Panc1 (cell line): ENCODE results near the gene ZNF335. TPM values are rescaled to one million over a fixed set of nuclear protein-coding genes. Genes with fewer than 3 reads are reported as not detected.

Experiments
- ATAC-seq: fragments of 200-7000 bp; cut with Tn5 transposase; 2 replicates; pipeline ENCODE4 v1.9.1; 2020; ENCODE audit warnings: mild to moderate bottlenecking, moderate library complexity
- BruUV-seq: library from RNA; stranded (reverse); fragments of 400-500 nt; replicated peaks from 2 replicates; lab custom pipeline; 2021; lab: Mats Ljungman, UMichigan
- CTCF ChIA-PET: fragments of 300-600 bp; sonication (Branson Sonifier 250); formaldehyde crosslinking; loops from one replicate; lab custom pipeline; 2022; ENCODE audit warnings: antibody characterized with exemption; lab: Charles Lee
- POLR2A ChIA-PET: fragments of 300-600 bp; sonication (Branson Sonifier 250); formaldehyde crosslinking; loops from one replicate; lab custom pipeline; 2022; ENCODE audit warnings: antibody characterized with exemption; lab: Charles Lee
- DNase-seq: peaks from one replicate; pipeline ENCODE4 v3.0.0-alpha.2; 2010; ENCODE audit warnings: low read depth, low spot score
- H3K27ac ChIP-seq: 2 replicates; pipeline ENCODE4 v1.5.1; 2011; ENCODE audit warnings: mild to moderate bottlenecking, low read length, inconsistent platforms
- H3K27me3 ChIP-seq: fragments of 200-500 bp; sonication (Bioruptor generic); 2 replicates; pipeline ENCODE4 v1.6.0; 2014; ENCODE audit warnings: low read length, inconsistent platforms; ENCODE audit not compliant: control insufficient read depth, insufficient read depth
- H3K36me3 ChIP-seq: fragments of 200-500 bp; sonication (Bioruptor generic); 2 replicates; pipeline ENCODE4 v1.5.1; 2014; ENCODE audit warnings: inconsistent platforms, mild to moderate bottlenecking, low read length, moderate library complexity; ENCODE audit not compliant: control insufficient read depth, insufficient read depth
- H3K4me1 ChIP-seq: 2 replicates; pipeline ENCODE4 v1.5.1; 2011; ENCODE audit warnings: inconsistent platforms, mild to moderate bottlenecking, low read length, moderate library complexity; ENCODE audit not compliant: control insufficient read depth, insufficient read depth
- H3K4me3 ChIP-seq, 2 experiments: 2 replicates each; pipeline ENCODE4 v1.5.1; 2011 to 2012; ENCODE audit warnings: low read depth in 2 of 2, low read length in 2 of 2, mild to moderate bottlenecking in 2 of 2, inconsistent platforms in 1 of 2, moderate library complexity in 1 of 2
- H3K9me3 ChIP-seq: fragments of 200-500 bp; sonication (Bioruptor generic); 2 replicates; pipeline ENCODE4 v1.5.1; 2014; ENCODE audit warnings: low read depth, mild to moderate bottlenecking, inconsistent platforms, low read length, moderate library complexity; ENCODE audit not compliant: control insufficient read depth, insufficient read depth
- POLR2AphosphoS5 ChIP-seq: IDR thresholded peaks from 2 replicates; pipeline ENCODE4 v1.6.1; 2012; ENCODE audit warnings: mild to moderate bottlenecking, low read depth, low read length, moderate library complexity
- SIN3A ChIP-seq: IDR thresholded peaks from 2 replicates; pipeline ENCODE4 v1.6.1; 2012; ENCODE audit warnings: low read depth, mild to moderate bottlenecking, low read length, moderate library complexity, borderline replicate concordance; ENCODE audit not compliant: insufficient read depth
- TCF7L2 ChIP-seq: IDR thresholded peaks from 2 replicates; pipeline ENCODE4 v1.6.1; 2011; ENCODE audit warnings: mild to moderate bottlenecking, low read depth, low read length, inconsistent platforms
- in situ Hi-C: cut with HindIII; loops from 2 replicates; pipeline ENCODE4 v1.10.0; 2016; ENCODE audit warnings: low sequenced_read_pairs, low pct_unique_long_range_greater_than_20kb
- intact Hi-C: fragments of 100-400 bp; cut with micrococcal nuclease; formaldehyde crosslinking; loops from one replicate; pipeline ENCODE4 v1.10.0; 2022; ENCODE audit not compliant: unreplicated experiment
- total RNA-seq: library from RNA; stranded (reverse); gene quantifications from one replicate; pipeline ENCODE4 v1.2.1, GENCODE V29; 2021; ENCODE audit not compliant: unreplicated experiment
- TF ChIP-seq, protein P1 (sequence below), 2 experiments: IDR thresholded peaks; 2 replicates each; pipeline ENCODE4 v1.6.1; 2011 to 2012; ENCODE audit warnings: low read depth in 2 of 2, control low read depth in 1 of 2, low read length in 1 of 2, mild to moderate bottlenecking in 1 of 2, moderate library complexity in 1 of 2; ENCODE audit not compliant: insufficient read depth in 1 of 2
- TF ChIP-seq, protein P2 (sequence below): fragments of 450-650 bp; IDR thresholded peaks from 2 replicates; pipeline ENCODE4 v1.5.1; 2017; ENCODE audit warnings: mild to moderate bottlenecking

The ZNF335 gene
- total RNA-seq, 1 experiment from 2014 or later: 31.1 TPM

DNA sequence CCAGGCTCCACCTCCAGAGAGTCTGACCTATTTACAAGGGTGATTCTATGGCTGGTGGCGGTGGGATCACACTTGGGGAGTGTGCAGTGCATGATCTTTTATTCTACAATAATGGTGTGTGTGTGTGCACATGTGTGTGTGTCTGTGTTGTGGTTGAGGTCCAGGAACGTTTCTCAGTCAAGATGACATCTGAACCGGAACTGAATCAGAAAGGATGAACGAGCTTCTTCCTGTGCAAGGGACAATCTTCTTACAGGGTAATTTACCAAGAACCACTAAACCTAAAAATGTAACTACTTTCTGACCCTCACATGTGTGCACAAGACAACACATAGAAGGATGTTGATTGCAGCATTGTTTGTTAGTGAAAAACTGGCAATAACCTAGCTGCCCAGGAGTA lies 45.3 kb upstream of the ZNF335 start:
- no peaks in the 10 kb centered on the region for H3K9me3 ChIP-seq
- no peaks in the 10 kb centered on the region for H3K36me3 ChIP-seq
- CTCF ChIA-PET: no interaction called here
- POLR2A ChIA-PET: no interaction called here
- BruUV-seq: no TSS peak
- H3K27me3 ChIP-seq: peaks cover 2% of the 10 kb centered on the region; the same call in 1 of the 2 replicates
- no peak overlapping the region for H3K27ac ChIP-seq
- intact Hi-C loops (no loop called here), in situ Hi-C loops (no loop called here)
- ATAC-seq (no peak), DNase-seq (no peak)
- H3K4me1 ChIP-seq: no peaks in the 10 kb centered on the region; the same call in 1 of the 2 replicates
- TF ChIP-seq TCF7L2 (no peak), POLR2AphosphoS5 (no peak), SIN3A (no peak)
- TF ChIP-seq, protein P1, sequence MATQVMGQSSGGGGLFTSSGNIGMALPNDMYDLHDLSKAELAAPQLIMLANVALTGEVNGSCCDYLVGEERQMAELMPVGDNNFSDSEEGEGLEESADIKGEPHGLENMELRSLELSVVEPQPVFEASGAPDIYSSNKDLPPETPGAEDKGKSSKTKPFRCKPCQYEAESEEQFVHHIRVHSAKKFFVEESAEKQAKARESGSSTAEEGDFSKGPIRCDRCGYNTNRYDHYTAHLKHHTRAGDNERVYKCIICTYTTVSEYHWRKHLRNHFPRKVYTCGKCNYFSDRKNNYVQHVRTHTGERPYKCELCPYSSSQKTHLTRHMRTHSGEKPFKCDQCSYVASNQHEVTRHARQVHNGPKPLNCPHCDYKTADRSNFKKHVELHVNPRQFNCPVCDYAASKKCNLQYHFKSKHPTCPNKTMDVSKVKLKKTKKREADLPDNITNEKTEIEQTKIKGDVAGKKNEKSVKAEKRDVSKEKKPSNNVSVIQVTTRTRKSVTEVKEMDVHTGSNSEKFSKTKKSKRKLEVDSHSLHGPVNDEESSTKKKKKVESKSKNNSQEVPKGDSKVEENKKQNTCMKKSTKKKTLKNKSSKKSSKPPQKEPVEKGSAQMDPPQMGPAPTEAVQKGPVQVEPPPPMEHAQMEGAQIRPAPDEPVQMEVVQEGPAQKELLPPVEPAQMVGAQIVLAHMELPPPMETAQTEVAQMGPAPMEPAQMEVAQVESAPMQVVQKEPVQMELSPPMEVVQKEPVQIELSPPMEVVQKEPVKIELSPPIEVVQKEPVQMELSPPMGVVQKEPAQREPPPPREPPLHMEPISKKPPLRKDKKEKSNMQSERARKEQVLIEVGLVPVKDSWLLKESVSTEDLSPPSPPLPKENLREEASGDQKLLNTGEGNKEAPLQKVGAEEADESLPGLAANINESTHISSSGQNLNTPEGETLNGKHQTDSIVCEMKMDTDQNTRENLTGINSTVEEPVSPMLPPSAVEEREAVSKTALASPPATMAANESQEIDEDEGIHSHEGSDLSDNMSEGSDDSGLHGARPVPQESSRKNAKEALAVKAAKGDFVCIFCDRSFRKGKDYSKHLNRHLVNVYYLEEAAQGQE (IDR thresholded peaks at IDR 0.05; ENCODE audit: insufficient read depth in 1 of 2, low read depth in 2 of 2, low read length in 1 of 2): no peak
- TF ChIP-seq, protein P2, sequence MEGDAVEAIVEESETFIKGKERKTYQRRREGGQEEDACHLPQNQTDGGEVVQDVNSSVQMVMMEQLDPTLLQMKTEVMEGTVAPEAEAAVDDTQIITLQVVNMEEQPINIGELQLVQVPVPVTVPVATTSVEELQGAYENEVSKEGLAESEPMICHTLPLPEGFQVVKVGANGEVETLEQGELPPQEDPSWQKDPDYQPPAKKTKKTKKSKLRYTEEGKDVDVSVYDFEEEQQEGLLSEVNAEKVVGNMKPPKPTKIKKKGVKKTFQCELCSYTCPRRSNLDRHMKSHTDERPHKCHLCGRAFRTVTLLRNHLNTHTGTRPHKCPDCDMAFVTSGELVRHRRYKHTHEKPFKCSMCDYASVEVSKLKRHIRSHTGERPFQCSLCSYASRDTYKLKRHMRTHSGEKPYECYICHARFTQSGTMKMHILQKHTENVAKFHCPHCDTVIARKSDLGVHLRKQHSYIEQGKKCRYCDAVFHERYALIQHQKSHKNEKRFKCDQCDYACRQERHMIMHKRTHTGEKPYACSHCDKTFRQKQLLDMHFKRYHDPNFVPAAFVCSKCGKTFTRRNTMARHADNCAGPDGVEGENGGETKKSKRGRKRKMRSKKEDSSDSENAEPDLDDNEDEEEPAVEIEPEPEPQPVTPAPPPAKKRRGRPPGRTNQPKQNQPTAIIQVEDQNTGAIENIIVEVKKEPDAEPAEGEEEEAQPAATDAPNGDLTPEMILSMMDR: no peak
- H3K4me3 ChIP-seq: no peak overlapping the region

DNA sequence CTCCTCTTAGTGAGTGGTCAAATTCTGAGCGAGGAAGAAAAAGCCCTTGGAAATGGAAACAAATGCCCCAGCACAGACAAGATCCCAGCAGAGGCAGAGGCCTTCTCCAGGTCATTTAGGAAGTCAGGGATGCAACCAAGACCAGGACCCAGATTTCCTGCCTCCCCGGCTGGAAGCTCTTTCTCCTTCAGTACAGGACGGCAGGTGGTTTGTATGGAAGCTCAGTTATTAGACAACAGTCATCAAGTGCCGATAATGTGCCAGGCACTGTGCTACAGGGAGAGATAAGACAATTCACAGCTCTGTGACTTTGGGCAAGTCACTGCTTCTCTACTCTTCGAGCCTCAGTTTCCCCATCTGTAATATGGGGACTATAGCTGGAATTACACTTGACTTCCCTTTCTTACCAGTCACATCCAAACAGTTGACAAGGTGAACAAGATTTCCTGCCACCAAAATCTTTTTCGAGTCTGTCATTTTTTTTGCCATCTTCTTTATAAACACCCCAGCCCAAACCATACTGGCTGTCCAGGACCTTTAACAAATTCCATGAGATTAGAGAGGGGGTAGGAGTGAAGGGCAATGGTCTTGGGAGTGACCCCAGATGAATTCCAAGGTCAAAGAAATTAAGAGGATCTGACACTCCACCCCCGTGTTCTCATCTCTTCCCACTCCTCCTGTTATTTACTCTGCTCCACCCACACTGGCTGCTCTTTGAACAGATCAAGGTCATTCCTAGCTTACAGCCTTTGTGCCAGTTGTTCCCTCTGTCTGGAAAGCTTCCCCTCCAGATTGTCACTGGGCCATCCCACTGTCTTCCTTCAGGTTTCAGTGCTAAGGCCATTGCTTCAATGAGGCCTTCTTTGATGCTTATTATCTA lies 42.8 kb upstream of the ZNF335 start:
- H3K27me3 ChIP-seq: peaks cover 2% of the 10 kb centered on the region; the same call in 1 of the 2 replicates
- no peak overlapping the region for H3K4me3 ChIP-seq
- intact Hi-C loops: loop anchor here (2.0 kb wide), 1 partner anchor 72 kb away; no protein-coding TSS in a partner anchor
- CTCF ChIA-PET: interaction anchor here (0.6 to 2.9 kb wide), 7 partner anchors 7 to 424 kb away, joined by 3 to 32 read pairs (median 4); partner anchors contain the start of gene ZNF335
- no peak overlapping the region for H3K27ac ChIP-seq
- in situ Hi-C loops: no loop called here
- TSS peak; percentile 84 for BruUV-seq
- DNase-seq (no peak), ATAC-seq (peak; percentile 13; the same call in 1 of the 2 replicates)
- H3K36me3 ChIP-seq: no peaks in the 10 kb centered on the region
- TF ChIP-seq TCF7L2: no peak
- no peak for TF ChIP-seq POLR2AphosphoS5
- no peaks in the 10 kb centered on the region for H3K9me3 ChIP-seq
- no peaks in the 10 kb centered on the region; the same call in 1 of the 2 replicates for H3K4me1 ChIP-seq
- POLR2A ChIA-PET: no interaction called here
